Skeletal muscle cell (primary cell): ENCODE measurements around the gene SPRTN.

Experiments
- DNase-seq: peaks from one replicate; pipeline ENCODE4 v3.0.0-alpha.2; 2010; ENCODE audit warnings: low read depth
- H3K4me3 ChIP-seq: 2 replicates; pipeline ENCODE4 v1.5.1; 2011; ENCODE audit warnings: low read depth, mild to moderate bottlenecking, control low read depth, low read length, moderate library complexity

Gene SPRTN

GRCh38 chr1:231396643-231397042 lies 58.5 kb downstream of the SPRTN start:
- DNase-seq: no peak
- no peak overlapping the region for H3K4me3 ChIP-seq

GRCh38 chr1:231397886-231398671 lies 60.0 kb downstream of the SPRTN start:
- DNase-seq: no peak
- no peak overlapping the region for H3K4me3 ChIP-seq

- no peak overlapping the region for H3K4me3 ChIP-seq
- no peak for DNase-seq
Measured at GRCh38 chr1:231401478-231401877, 63.4 kb downstream of the SPRTN start.

GRCh38 chr1:231404318-231404717 lies 66.2 kb downstream of the SPRTN start:
- H3K4me3 ChIP-seq: no peak overlapping the region
- no peak for DNase-seq
